Spinal cord (tissue), 10 donors: ENCODE results near the gene RSPH4A. TPM values are rescaled to one million over a fixed set of nuclear protein-coding genes. Genes with fewer than 3 reads are reported as not detected.

Experiments used
- DNase-seq, 6 donors: peaks; one replicate each; pipeline versions ENCODE4 v3.0.0 to v3.0.0-alpha.2; 2013 to 2015; ENCODE audit warnings: low spot score in 6 of 6, low read depth in 4 of 6
- H3K27ac ChIP-seq: one replicate; pipeline ENCODE4 v1.5.1; 2013; ENCODE audit warnings: low read depth, low read length, control low read depth
- H3K27me3 ChIP-seq: one replicate; pipeline ENCODE4 v1.6.1; 2013; ENCODE audit warnings: low read length; ENCODE audit not compliant: control insufficient read depth, insufficient read depth
- H3K36me3 ChIP-seq: one replicate; pipeline ENCODE4 v1.6.1; 2013; ENCODE audit warnings: low read length; ENCODE audit not compliant: control insufficient read depth, insufficient read depth
- H3K4me1 ChIP-seq: one replicate; pipeline ENCODE4 v1.6.1; 2013; ENCODE audit warnings: low read length; ENCODE audit not compliant: control insufficient read depth, insufficient read depth
- H3K4me3 ChIP-seq: one replicate; pipeline ENCODE4 v1.5.1; 2013; ENCODE audit warnings: low read depth, low read length, control low read depth
- H3K9me3 ChIP-seq: one replicate; pipeline ENCODE4 v1.6.1; 2013; ENCODE audit warnings: low read length; ENCODE audit not compliant: control insufficient read depth, insufficient read depth
- WGBS: methylation state at CpG from one replicate; pipeline ENCODE4 v1.1.5; 2013; ENCODE audit warnings: missing lambda C conversion rate; ENCODE audit not compliant: insufficient coverage; 5-methylcytosine and 5-hydroxymethylcytosine counted together
- polyA plus RNA-seq, 2 donors: library from polyadenylated mRNA; unstranded; fragments of 120-200 nt; gene quantifications; one replicate each; pipeline ENCODE4 v1.2.1, GENCODE V29; 2013; ENCODE audit not compliant: insufficient read length in 2 of 2
- total RNA-seq, 2 donors: library from RNA; depleted of rRNA in 1 of 2; stranded (reverse); fragments of 120-200 nt in 1 of 2; fragments of >200 nt in 1 of 2; gene quantifications; one replicate each; pipeline versions ENCODE4 v1.2.3 to v1.2.4, GENCODE V29; 2013 to 2014
- donor health status: healthy.

RSPH4A gene
- total and polyA plus RNA-seq, 4 donors = 6.6 to 19.2 (median 9.1) TPM

- WGBS = 30% methylated on average over 2 of the region's 4 CpGs
These were observed 5.2 kb upstream of the RSPH4A start for GRCh38 chr6:116611056-116611455.

GRCh38 chr6:116616737-116617053 lies 416 bp downstream of the RSPH4A start:
- Histone ChIP-seq H3K36me3 (no peaks in the 10 kb centered on the region), H3K27me3 (no peaks in the 10 kb centered on the region), H3K4me3 (peak overlapping the region; percentile 75), H3K4me1 (peaks cover 8% of the 10 kb centered on the region), H3K27ac (peak overlapping the region; percentile 52), H3K9me3 (no peaks in the 10 kb centered on the region)
- WGBS = under 1% methylated on average over 16 of the region's 16 CpGs
- DNase-seq = no peak

More at GRCh38 chr6:116611056-116611455, 5.2 kb upstream of the RSPH4A start:
- Histone ChIP-seq H3K27ac (no peak overlapping the region), H3K4me1 (no peaks in the 10 kb centered on the region), H3K27me3 (no peaks in the 10 kb centered on the region), H3K36me3 (no peaks in the 10 kb centered on the region), H3K9me3 (no peaks in the 10 kb centered on the region), H3K4me3 (no peak overlapping the region)
- peak in 1 of 6 donors; percentile 4 for DNase-seq

- no peaks in the 10 kb centered on the region for H3K4me1 ChIP-seq
- peaks cover 4% of the 10 kb centered on the region for H3K36me3 ChIP-seq
- H3K27ac ChIP-seq = no peak overlapping the region
- H3K27me3 ChIP-seq = no peaks in the 10 kb centered on the region
- H3K9me3 ChIP-seq = no peaks in the 10 kb centered on the region
- no peak overlapping the region for H3K4me3 ChIP-seq
- no peak for DNase-seq
- WGBS = no CpG with 5 or more reads among the region's 3 CpGs
These were observed 7.9 kb downstream of the RSPH4A start for GRCh38 chr6:116624036-116624805.

GRCh38 chr6:116625872-116626271 lies 9.6 kb downstream of the RSPH4A start:
- Histone ChIP-seq H3K9me3 (no peaks in the 10 kb centered on the region), H3K36me3 (peaks cover 4% of the 10 kb centered on the region), H3K27ac (no peak overlapping the region), H3K4me1 (no peaks in the 10 kb centered on the region), H3K27me3 (no peaks in the 10 kb centered on the region), H3K4me3 (no peak overlapping the region)
- no CpG with 5 or more reads among the region's 3 CpGs for WGBS
- no peak for DNase-seq

GRCh38 chr6:116629563-116629981 lies 13.3 kb downstream of the RSPH4A start:
- Histone ChIP-seq H3K9me3 (no peaks in the 10 kb centered on the region), H3K27me3 (no peaks in the 10 kb centered on the region), H3K27ac (no peak overlapping the region), H3K36me3 (peaks cover 15% of the 10 kb centered on the region), H3K4me3 (no peak overlapping the region), H3K4me1 (no peaks in the 10 kb centered on the region)
- WGBS = 100% methylated on average over 1 of the region's 5 CpGs
- no peak for DNase-seq

GRCh38 chr6:116631379-116631990 lies 15.2 kb downstream of the RSPH4A start:
- Histone ChIP-seq H3K4me1 (no peaks in the 10 kb centered on the region), H3K27ac (no peak overlapping the region), H3K9me3 (no peaks in the 10 kb centered on the region), H3K4me3 (no peak overlapping the region), H3K27me3 (no peaks in the 10 kb centered on the region), H3K36me3 (peaks cover 15% of the 10 kb centered on the region)
- DNase-seq = no peak
- WGBS = 83% methylated on average over 5 of the region's 5 CpGs

GRCh38 chr6:116633685-116634084 lies 17.4 kb downstream of the RSPH4A start:
- H3K9me3 ChIP-seq = no peaks in the 10 kb centered on the region
- 86% methylated on average over 1 of the region's 2 CpGs for WGBS
- no peak for DNase-seq
- H3K4me3 ChIP-seq = no peak overlapping the region
- peaks cover 13% of the 10 kb centered on the region for H3K36me3 ChIP-seq
- no peaks in the 10 kb centered on the region for H3K27me3 ChIP-seq
- H3K4me1 ChIP-seq = no peaks in the 10 kb centered on the region
- no peak overlapping the region for H3K27ac ChIP-seq

GRCh38 chr6:116648156-116648555 lies 31.9 kb downstream of the RSPH4A start:
- Histone ChIP-seq H3K27me3 (no peaks in the 10 kb centered on the region), H3K4me3 (no peak overlapping the region), H3K4me1 (no peaks in the 10 kb centered on the region), H3K27ac (no peak overlapping the region), H3K9me3 (no peaks in the 10 kb centered on the region), H3K36me3 (peaks cover 16% of the 10 kb centered on the region)
- no peak for DNase-seq
- 82% methylated on average over 2 of the region's 5 CpGs for whole genome bisulfite sequencing

GRCh38 chr6:116649129-116649528 lies 32.9 kb downstream of the RSPH4A start:
- Histone ChIP-seq H3K4me1 (no peaks in the 10 kb centered on the region), H3K9me3 (no peaks in the 10 kb centered on the region), H3K36me3 (peaks cover 16% of the 10 kb centered on the region), H3K4me3 (no peak overlapping the region), H3K27me3 (no peaks in the 10 kb centered on the region), H3K27ac (no peak overlapping the region)
- no peak for DNase-seq
- no CpG with 5 or more reads among the region's 3 CpGs for WGBS

- H3K27ac ChIP-seq = no peak overlapping the region
- H3K27me3 ChIP-seq = no peaks in the 10 kb centered on the region
- H3K36me3 ChIP-seq = peaks cover 12% of the 10 kb centered on the region
- WGBS = 100% methylated on average over 1 of the region's 4 CpGs
- H3K4me3 ChIP-seq = no peak overlapping the region
- H3K4me1 ChIP-seq = no peaks in the 10 kb centered on the region
- H3K9me3 ChIP-seq = no peaks in the 10 kb centered on the region
- DNase-seq = no peak
These were observed 35.6 kb downstream of the RSPH4A start for GRCh38 chr6:116651916-116652315.
